Measurements from ENCODE around the gene RUBCN.
"Not testable (repeated sequence)": the region's sequence is repeated elsewhere in the genome, so short reads cannot be mapped to it uniquely, and the experiment has no call there.

Gene RUBCN

DNA sequence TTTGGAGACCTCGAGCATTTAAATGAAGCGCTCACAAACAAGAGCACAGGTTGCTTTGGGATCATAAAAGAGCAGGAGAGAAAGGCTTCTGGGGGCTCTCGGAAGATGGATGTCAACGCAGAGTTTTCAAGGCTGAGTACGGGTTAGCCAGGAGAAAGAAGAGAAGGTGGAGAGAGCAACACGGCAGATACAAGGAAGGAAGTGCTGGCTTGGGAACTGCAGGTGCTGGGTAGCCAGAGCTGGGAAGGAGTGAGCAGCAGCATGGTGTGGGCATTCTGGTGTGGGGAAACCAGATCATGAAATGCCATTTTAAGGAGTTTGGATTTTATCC, 580 bp upstream of the RUBCN start:
- DNase-seq: peak in 1 of 10 donors; percentile 14
- intact Hi-C loops (cut with DNase I): loop anchor here (1.0 kb wide), 1 partner anchor 13 kb away; no protein-coding TSS in a partner anchor

GRCh38 chr3:197736010-197736490, 654 bp downstream of the RUBCN start:
- intact Hi-C loops (cut with DNase I): no loop called here

DNA sequence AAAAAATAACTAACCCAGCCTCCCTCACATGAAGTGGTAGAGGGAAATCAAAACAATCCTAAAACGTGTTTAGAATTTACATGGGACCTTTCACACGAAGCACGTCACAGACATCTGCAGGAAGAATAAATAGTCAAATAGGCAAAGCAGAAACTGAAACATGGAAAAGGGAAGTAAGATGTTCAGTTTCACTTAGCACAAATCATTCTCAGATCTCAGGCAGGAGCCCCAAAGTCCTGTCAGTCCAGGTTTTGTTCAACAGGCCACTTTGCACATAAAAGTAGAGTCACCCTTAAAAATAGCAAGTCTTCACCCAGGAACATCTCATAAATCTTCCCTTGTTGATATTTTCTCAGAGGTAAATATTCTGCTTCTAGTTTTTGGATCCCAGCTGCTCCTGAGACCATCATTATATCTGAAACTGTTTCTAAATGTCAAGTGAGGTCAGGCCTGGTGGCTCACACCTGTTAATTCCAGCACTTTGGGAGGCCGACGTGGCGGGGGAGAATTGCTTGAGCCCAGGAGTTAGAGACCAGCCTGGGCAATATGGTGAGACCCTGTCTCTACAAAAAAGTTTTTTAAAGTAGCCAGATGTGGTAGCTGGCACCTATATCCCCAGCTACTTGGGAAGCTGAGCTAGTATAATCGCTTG, 1.9 kb downstream of the RUBCN start:
- intact Hi-C loops (cut with DNase I): no loop called here
- no peak for DNase-seq

More at GRCh38 chr3:197736010-197736490, 654 bp downstream of the RUBCN start:
- peak in 2 of 10 donors; percentile 9 to 84 for DNase-seq

DNA sequence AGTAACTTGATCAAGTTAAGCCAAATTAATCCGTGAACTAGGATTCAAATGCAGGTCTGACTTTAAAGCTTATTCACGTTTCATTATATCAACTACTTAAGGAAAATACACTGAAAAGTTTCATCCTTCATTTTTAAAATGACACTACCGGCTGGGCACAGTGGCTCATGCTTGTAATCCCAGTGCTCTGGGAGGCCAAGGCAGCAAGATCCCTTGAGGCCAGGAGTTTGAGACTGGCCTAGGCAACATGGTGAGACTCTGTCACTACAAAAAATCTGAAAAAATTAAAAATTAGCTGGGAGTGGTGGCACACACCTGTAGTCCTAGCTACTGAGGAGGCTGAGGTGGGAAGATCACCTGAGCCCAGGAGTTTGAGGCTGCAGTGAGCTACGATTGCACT, 3.7 kb downstream of the RUBCN start:
- no peak for DNase-seq

GRCh38 chr3:197731483-197731882, 5.2 kb downstream of the RUBCN start:
- DNase-seq: peak in 1 of 10 donors; percentile 43
- intact Hi-C loops (cut with DNase I): not testable (repeated sequence)

More for the DNA sequence above, 3.7 kb downstream of the RUBCN start:
- intact Hi-C loops (cut with DNase I): no loop called here

GRCh38 chr3:197730770-197731169, 5.9 kb downstream of the RUBCN start:
- DNase-seq: not testable (repeated sequence)

GRCh38 chr3:197730200-197730599, 6.5 kb downstream of the RUBCN start:
- DNase-seq: no peak
- intact Hi-C loops (cut with DNase I): no loop called here

More at GRCh38 chr3:197730770-197731169, 5.9 kb downstream of the RUBCN start:
- intact Hi-C loops (cut with DNase I): not testable (repeated sequence)

- no peak for DNase-seq
Measured at GRCh38 chr3:197728487-197728886, 8.2 kb downstream of the RUBCN start.

DNA sequence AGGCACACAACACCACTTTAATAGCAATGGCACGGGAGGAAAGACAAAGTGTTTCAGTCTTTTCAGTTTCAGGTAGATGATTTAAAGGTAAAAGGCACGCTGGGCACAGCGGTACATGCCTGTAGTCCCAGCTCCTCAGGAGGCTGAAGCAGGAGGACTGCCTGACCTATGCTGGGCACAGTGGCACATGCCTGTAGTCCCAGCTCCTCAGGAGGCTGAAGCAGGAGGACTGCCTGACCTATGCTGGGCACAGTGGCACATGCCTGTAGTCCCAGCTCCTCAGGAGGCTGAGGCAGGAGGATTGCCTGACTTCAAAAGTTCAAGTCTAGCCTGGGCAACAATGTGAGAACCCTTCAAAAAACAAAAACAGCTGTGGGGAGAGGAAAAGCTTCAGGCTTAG, 8.8 kb downstream of the RUBCN start:
- DNase-seq; intact Hi-C loops (cut with DNase I): not testable (repeated sequence)

More at GRCh38 chr3:197728487-197728886, 8.2 kb downstream of the RUBCN start:
- intact Hi-C loops (cut with DNase I): no loop called here

- intact Hi-C loops (cut with DNase I): no loop called here
- DNase-seq: no peak
Measured at GRCh38 chr3:197722734-197723133, 14.0 kb downstream of the RUBCN start.

DNA sequence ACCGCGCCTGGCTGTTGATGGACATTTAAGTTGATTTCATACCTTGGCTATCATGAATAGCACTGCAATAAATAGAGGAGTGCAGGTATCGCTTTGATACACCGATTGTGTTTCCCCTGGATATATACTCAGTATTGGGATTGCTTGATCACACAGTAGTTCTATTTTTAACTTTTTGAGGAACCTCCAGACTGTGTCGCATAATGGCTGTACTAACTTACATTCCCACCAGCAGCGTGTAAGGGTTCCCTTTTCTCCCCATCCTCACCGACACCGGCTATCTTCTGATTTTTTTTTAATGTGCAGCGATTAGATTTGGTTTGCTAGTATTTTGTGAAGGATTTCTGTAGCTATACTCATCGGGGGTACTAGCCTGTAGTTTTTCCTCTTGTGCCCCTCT, 16.0 kb downstream of the RUBCN start:
- DNase-seq: no peak
- intact Hi-C loops (cut with DNase I): no loop called here

DNA sequence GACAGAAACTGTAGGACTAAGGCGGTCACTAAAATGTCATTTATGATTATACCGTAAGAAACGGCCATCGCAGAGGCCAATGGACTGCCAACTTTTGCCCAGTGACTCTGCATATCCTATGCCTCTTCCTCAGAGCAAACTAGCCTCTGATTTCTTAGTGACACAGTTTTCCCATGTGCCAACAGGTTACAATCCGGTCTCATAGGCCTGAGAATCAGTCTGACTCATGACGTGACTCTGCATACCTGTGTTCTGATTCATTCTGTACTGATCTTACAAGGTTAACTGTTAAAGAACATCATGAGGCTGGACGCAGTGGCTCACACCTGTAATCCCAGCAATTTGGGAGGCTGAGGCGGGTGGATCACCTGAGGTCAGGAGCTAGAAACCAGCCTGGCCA, 17.8 kb downstream of the RUBCN start:
- no peak for DNase-seq
- intact Hi-C loops (cut with DNase I): no loop called here

GRCh38 chr3:197714251-197714650, 22.5 kb downstream of the RUBCN start:
- intact Hi-C loops (cut with DNase I): no loop called here
- no peak for DNase-seq

DNA sequence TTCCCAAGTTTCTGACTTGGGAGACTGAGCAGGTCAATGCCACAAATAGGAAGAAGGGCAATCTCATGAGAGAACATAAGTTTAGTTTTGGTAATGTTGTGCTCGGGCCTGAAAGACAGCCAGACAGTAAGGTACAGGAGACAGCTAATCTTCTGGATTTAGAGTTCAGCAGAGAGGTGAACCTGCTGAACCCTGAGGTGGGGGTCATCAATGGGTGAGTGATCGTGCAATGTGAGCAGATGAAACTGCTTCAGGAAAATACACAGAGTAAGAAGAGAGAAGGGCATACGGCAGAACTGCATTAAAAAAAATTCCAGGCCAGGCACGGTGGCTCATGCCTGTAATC, 23.3 kb downstream of the RUBCN start:
- intact Hi-C loops (cut with DNase I): no loop called here
- no peak for DNase-seq

DNA sequence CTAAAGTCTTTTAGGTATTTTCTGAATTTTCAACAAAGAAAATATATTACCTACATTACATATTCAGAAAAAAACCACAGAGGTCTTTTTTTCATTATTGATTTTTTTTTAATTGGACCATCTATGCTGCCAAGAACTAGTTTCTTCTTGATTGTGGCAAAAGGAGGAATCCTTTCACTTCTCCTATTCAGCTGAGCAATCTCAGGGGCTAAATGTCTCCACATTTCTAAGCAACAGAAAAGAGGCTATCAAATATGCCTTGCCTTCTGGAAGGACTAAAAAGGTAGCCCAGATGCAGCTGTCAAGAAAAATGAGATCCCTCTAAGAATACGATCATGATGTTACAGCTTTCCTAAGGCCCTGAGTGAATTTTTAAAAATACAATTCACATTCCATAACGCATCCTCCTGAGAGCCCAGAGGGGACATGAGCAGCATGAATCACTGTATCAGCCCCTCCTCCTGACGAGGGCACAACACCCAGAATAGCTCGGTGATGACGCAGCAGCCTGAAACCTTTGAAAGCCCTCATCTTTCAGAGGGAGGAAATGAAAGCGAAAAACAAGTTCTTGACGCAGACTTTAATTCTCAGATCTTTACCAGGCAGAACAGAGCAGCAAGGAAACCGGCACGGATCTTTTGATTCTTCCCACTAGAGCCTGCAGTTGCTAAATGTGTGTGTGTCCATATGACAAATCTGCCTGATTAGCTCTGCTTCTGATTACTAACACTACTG, 24.6 kb downstream of the RUBCN start:
- DNase-seq: peak; percentile 69 to 98 (median 80)
- intact Hi-C loops (cut with DNase I): no loop called here

GRCh38 chr3:197710965-197711364, 25.7 kb downstream of the RUBCN start:
- intact Hi-C loops (cut with DNase I); DNase-seq: not testable (repeated sequence)

- DNase-seq: no peak
- intact Hi-C loops (cut with DNase I): no loop called here
Measured at GRCh38 chr3:197709135-197709534, 27.6 kb downstream of the RUBCN start.

GRCh38 chr3:197706658-197707057, 30.0 kb downstream of the RUBCN start:
- DNase-seq: no peak
- intact Hi-C loops (cut with DNase I): no loop called here

GRCh38 chr3:197701841-197702240, 34.9 kb downstream of the RUBCN start:
- intact Hi-C loops (cut with DNase I): no loop called here

DNA sequence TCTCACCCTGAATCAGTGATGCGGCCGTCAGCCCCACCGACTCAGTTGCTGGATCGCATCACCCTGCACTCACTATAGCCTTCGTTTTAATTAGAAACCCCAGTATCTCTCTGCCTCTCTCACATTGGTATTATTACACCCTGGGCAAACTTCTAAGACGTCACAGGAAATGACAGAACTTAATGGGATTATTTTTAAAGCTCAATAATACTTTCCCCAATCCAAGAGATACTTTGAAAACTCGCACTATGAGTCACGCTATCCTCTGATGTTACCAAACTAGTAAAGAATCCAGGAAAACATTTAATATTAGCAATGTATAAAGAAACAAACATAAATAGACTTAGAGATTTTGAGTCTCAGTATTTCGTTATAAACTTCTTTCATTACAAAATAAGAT, 36.6 kb downstream of the RUBCN start:
- intact Hi-C loops (cut with DNase I): no loop called here
- DNase-seq: no peak

More at GRCh38 chr3:197701841-197702240, 34.9 kb downstream of the RUBCN start:
- DNase-seq: no peak

DNA sequence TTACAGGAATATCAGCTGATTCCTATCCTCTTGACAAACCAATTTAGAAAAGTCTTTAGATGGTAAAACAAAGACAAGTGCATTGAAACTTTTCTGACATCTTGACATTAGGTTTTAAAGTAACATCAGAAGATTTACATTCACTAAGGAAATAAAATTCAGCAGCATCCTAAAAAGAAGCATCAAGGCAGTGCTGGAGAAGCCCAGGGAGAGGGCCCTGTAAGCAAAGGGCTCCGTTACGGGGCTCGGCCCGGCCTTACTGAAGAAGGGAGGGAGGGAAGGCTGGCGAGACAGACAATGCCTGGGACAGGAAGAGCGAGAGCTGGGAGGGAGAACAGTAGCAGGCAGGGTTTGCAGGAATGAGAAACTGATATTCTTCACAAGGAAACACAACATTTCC, 39.3 kb downstream of the RUBCN start:
- intact Hi-C loops (cut with DNase I): no loop called here
- DNase-seq: peak in 1 of 10 donors; percentile 29

DNA sequence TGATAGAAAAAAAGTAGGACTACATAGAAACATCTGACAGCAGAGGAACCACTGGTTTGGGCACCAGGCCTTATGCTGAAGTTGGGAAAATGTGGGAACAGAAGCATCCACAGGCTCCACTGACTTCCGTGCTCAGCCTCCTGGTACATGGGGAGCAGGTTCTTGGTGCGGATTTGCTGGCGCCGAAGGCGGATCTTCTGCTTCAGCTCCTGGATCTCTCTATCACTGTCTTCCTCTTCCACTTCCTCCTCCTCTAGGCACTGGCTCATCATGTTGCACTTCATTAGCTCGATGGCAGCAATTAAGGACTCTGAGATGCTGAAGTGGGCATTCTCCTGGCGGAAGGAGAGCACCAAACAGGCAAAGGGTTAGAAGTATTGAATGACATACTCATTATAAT, 42.5 kb downstream of the RUBCN start:
- peak in 1 of 10 donors; percentile 59 for DNase-seq
- intact Hi-C loops (cut with DNase I): no loop called here
